OCI-LY3 (cell line): ENCODE results near the gene MYO15B.

Source experiments
- CTCF ChIP-seq: fragments of 200-600, 300-600 bp; sonication (generic); IDR thresholded peaks from 2 replicates; pipeline ENCODE4 v1.5.1; 2014; ENCODE audit warnings: antibody characterized with exemption, low read length, low read depth
- EZH2phosphoT487 ChIP-seq: fragments of 200-600 bp; shearing (Covaris generic); IDR thresholded peaks from 2 replicates; pipeline ENCODE4 v1.6.1; 2018; ENCODE audit warnings: antibody characterized with exemption, mixed run types, low read depth

- TF ChIP-seq CTCF (no peak), EZH2phosphoT487 (no peak)
Measured at GRCh38 chr17:75570772-75571171, 16.8 kb upstream of the MYO15B start.
